Neural progenitor cell (in vitro differentiated cells): Measurements from ENCODE around the gene GSG1L. TPM values are rescaled to one million over a fixed set of nuclear protein-coding genes. Genes with fewer than 3 reads are reported as not detected.

Source experiments
- DNase-seq: peaks from one replicate; pipeline ENCODE4 v3.0.0-alpha.2; 2016; ENCODE audit warnings: low spot score
- H2AFZ ChIP-seq: fragments of 200-600 bp; sonication (generic); replicated peaks from 2 replicates; pipeline ENCODE4 v1.6.1; 2016; ENCODE audit warnings: antibody characterized with exemption
- H3F3A ChIP-seq: fragments of 200-600 bp; sonication (generic); 2 replicates; pipeline ENCODE4 v1.6.1; 2016; ENCODE audit warnings: antibody characterized with exemption, low read depth
- H3K27ac ChIP-seq: fragments of 200-600 bp; sonication (generic); 2 replicates; pipeline ENCODE4 v1.5.1; 2016; ENCODE audit warnings: mild to moderate bottlenecking
- H3K27me3 ChIP-seq: fragments of 200-600 bp; sonication (generic); 2 replicates; pipeline ENCODE4 v1.6.1; 2016; ENCODE audit warnings: mild to moderate bottlenecking, moderate library complexity
- H3K36me3 ChIP-seq: fragments of 200-600 bp; sonication (generic); 2 replicates; pipeline ENCODE4 v1.5.1; 2016
- H3K4me1 ChIP-seq: fragments of 200-600 bp; sonication (generic); 2 replicates; pipeline ENCODE4 v1.6.1; 2016; ENCODE audit warnings: mixed run types
- H3K4me2 ChIP-seq: fragments of 200-600 bp; sonication (generic); 2 replicates; pipeline ENCODE4 v1.6.1; 2016
- H3K4me3 ChIP-seq: fragments of 200-600 bp; sonication (generic); 2 replicates; pipeline ENCODE4 v1.5.1; 2016
- H3K79me2 ChIP-seq: fragments of 200-600 bp; sonication (generic); 2 replicates; pipeline ENCODE4 v1.6.1; 2016; ENCODE audit warnings: low read depth
- H3K9ac ChIP-seq: fragments of 200-600 bp; sonication (generic); 2 replicates; pipeline ENCODE4 v1.6.1; 2016
- H3K9me3 ChIP-seq: fragments of 200-600 bp; sonication (generic); 2 replicates; pipeline ENCODE4 v1.5.1; 2016; ENCODE audit warnings: low read depth
- H4K20me1 ChIP-seq: fragments of 200-600 bp; sonication (generic); 2 replicates; pipeline ENCODE4 v1.6.1; 2016; ENCODE audit warnings: low read depth
- H3K27ac Mint-ChIP-seq: 3 replicates; pipeline ENCODE4 v1.8.0; 2021; ENCODE audit warnings: mixed read lengths
- H3K27me3 Mint-ChIP-seq: 2 replicates; pipeline ENCODE4 v1.8.0; 2022; ENCODE audit warnings: low read depth, mild to moderate bottlenecking, inconsistent platforms, moderate library complexity, mixed read lengths; ENCODE audit not compliant: insufficient read depth
- H3K36me3 Mint-ChIP-seq: 3 replicates; pipeline ENCODE4 v1.8.0; 2021; ENCODE audit warnings: mixed read lengths
- H3K4me1 Mint-ChIP-seq: 3 replicates; pipeline ENCODE4 v1.8.0; 2021; ENCODE audit warnings: mixed read lengths
- H3K4me3 Mint-ChIP-seq: 3 replicates; pipeline ENCODE4 v1.8.0; 2021; ENCODE audit warnings: mild to moderate bottlenecking, moderate library complexity, mixed read lengths
- H3K9me3 Mint-ChIP-seq: 3 replicates; pipeline ENCODE4 v1.8.0; 2020; ENCODE audit warnings: mixed read lengths
- EZH2 ChIP-seq: fragments of 200-600 bp; sonication (generic); IDR thresholded peaks from 2 replicates; pipeline ENCODE4 v1.6.1; 2017; ENCODE audit warnings: antibody characterized with exemption, mild to moderate bottlenecking, moderate library complexity
- EZH2phosphoT487 ChIP-seq: fragments of 200-600 bp; sonication (generic); IDR thresholded peaks from 2 replicates; pipeline ENCODE4 v1.6.1; 2017; ENCODE audit warnings: antibody characterized with exemption
- total RNA-seq: library from RNA; depleted of rRNA; stranded (reverse); fragments of >200 nt; gene quantifications from 2 replicates; pipeline ENCODE4 v1.2.3, GENCODE V29; 2015; ENCODE audit warnings: low replicate concordance
- TF ChIP-seq, protein P1 (sequence below): fragments of 200-600 bp; sonication (generic); IDR thresholded peaks from 2 replicates; pipeline ENCODE4 v1.5.1; 2017; ENCODE audit warnings: antibody characterized with exemption, mild to moderate bottlenecking

GSG1L gene
- total RNA-seq, 1 donor from 2014 or later: not detected

GRCh38 chr16:28084209-28084608 lies 20.7 kb upstream of the GSG1L start:
- H4K20me1 ChIP-seq: no peaks in the 10 kb centered on the region
- no peak overlapping the region for H3K4me3 ChIP-seq
- no peaks in the 10 kb centered on the region for H3K27me3 ChIP-seq
- H3K4me1 ChIP-seq: peaks cover 5% of the 10 kb centered on the region
- DNase-seq: no peak
- no peaks in the 10 kb centered on the region for H3K79me2 ChIP-seq
- no peak for TF ChIP-seq EZH2phosphoT487
- no peak for TF ChIP-seq EZH2
- TF ChIP-seq, protein P1, sequence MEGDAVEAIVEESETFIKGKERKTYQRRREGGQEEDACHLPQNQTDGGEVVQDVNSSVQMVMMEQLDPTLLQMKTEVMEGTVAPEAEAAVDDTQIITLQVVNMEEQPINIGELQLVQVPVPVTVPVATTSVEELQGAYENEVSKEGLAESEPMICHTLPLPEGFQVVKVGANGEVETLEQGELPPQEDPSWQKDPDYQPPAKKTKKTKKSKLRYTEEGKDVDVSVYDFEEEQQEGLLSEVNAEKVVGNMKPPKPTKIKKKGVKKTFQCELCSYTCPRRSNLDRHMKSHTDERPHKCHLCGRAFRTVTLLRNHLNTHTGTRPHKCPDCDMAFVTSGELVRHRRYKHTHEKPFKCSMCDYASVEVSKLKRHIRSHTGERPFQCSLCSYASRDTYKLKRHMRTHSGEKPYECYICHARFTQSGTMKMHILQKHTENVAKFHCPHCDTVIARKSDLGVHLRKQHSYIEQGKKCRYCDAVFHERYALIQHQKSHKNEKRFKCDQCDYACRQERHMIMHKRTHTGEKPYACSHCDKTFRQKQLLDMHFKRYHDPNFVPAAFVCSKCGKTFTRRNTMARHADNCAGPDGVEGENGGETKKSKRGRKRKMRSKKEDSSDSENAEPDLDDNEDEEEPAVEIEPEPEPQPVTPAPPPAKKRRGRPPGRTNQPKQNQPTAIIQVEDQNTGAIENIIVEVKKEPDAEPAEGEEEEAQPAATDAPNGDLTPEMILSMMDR: no peak
- H3K4me1 Mint-ChIP-seq: peaks cover 20% of the 10 kb centered on the region
- no peak overlapping the region for H3K27ac ChIP-seq
- H3K9ac ChIP-seq: no peak overlapping the region
- no peaks in the 10 kb centered on the region for H3K9me3 Mint-ChIP-seq
- H3K36me3 ChIP-seq: no peaks in the 10 kb centered on the region
- no peaks in the 10 kb centered on the region for H3K36me3 Mint-ChIP-seq
- H3K4me2 ChIP-seq: no peak overlapping the region
- H2AFZ ChIP-seq: no peak overlapping the region
- H3K9me3 ChIP-seq: no peaks in the 10 kb centered on the region
- peaks cover 6% of the 10 kb centered on the region for H3F3A ChIP-seq
- peaks cover 2% of the 10 kb centered on the region for H3K27me3 Mint-ChIP-seq
- H3K4me3 Mint-ChIP-seq: no peak overlapping the region
- H3K27ac Mint-ChIP-seq: no peak overlapping the region

- peaks cover 5% of the 10 kb centered on the region for H3K27me3 Mint-ChIP-seq
- Histone ChIP-seq H3K9ac (no peak overlapping the region), H3K9me3 (no peaks in the 10 kb centered on the region), H3F3A (peaks cover 6% of the 10 kb centered on the region), H3K27me3 (no peaks in the 10 kb centered on the region), H3K79me2 (no peaks in the 10 kb centered on the region), H4K20me1 (no peaks in the 10 kb centered on the region), H3K4me1 (peaks cover 5% of the 10 kb centered on the region), H3K27ac (no peak overlapping the region), H3K4me3 (no peak overlapping the region), H3K36me3 (no peaks in the 10 kb centered on the region), H2AFZ (no peak overlapping the region), H3K4me2 (peak overlapping the region; percentile 48)
- H3K4me1 Mint-ChIP-seq: peaks cover 24% of the 10 kb centered on the region
- peak; percentile 78 for DNase-seq
- no peaks in the 10 kb centered on the region for H3K36me3 Mint-ChIP-seq
- H3K4me3 Mint-ChIP-seq: no peak overlapping the region
- TF ChIP-seq EZH2 (no peak), EZH2phosphoT487 (no peak)
- TF ChIP-seq, protein P1: no peak
- no peaks in the 10 kb centered on the region for H3K9me3 Mint-ChIP-seq
- H3K27ac Mint-ChIP-seq: no peak overlapping the region
Measured at GRCh38 chr16:28082624-28083023, 19.1 kb upstream of the GSG1L start.

DNA sequence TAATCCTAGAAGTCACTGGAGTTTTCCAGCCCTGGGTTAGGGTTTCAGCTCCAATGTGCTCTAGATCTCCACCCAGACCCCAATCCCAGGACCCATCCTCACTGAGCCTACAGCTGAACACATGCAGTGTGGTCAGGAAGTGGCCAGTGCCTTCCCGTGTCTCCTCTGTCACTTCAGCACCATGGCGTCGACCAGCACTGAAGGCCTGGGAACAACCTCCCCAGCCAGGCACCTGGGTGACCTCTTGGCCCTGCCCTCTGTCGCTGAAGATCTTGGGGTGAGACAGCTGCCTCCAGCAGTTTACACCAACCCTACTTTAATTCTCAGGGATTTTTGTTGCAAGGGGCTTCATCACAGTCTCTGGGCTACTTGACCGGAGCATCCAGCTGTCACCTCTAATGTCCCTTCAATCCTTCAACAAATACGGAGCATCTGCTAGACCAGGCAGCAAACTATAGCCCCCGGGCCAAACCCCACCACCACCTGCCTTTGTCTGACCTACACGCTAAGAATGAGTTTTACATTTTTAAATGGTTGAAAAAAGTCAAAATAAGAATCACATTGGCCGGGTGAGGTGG lies 18.0 kb upstream of the GSG1L start:
- H3K4me3 Mint-ChIP-seq: no peak overlapping the region
- H3K4me1 Mint-ChIP-seq: peaks cover 24% of the 10 kb centered on the region
- no peaks in the 10 kb centered on the region for H3K36me3 ChIP-seq

More for the DNA sequence above, 18.0 kb upstream of the GSG1L start:
- Histone ChIP-seq H3K4me1 (peaks cover 5% of the 10 kb centered on the region), H3K27me3 (no peaks in the 10 kb centered on the region), H3K9ac (no peak overlapping the region), H3K9me3 (no peaks in the 10 kb centered on the region), H3F3A (peaks cover 6% of the 10 kb centered on the region), H3K79me2 (no peaks in the 10 kb centered on the region), H2AFZ (no peak overlapping the region), H3K4me2 (no peak overlapping the region), H3K4me3 (no peak overlapping the region), H3K27ac (no peak overlapping the region), H4K20me1 (no peaks in the 10 kb centered on the region)
- Mint-ChIP-seq H3K27ac (no peak overlapping the region), H3K27me3 (peaks cover 6% of the 10 kb centered on the region), H3K9me3 (no peaks in the 10 kb centered on the region), H3K36me3 (no peaks in the 10 kb centered on the region)
- no peak for DNase-seq
- TF ChIP-seq EZH2phosphoT487 (no peak), EZH2 (no peak)
- TF ChIP-seq, protein P1: no peak
